GM12873 (cell line): Measurements from ENCODE around the gene GSPT2.
"Not testable (repeated sequence)": the region's sequence is repeated elsewhere in the genome, so short reads cannot be mapped to it uniquely, and the experiment has no call there.

ENCODE experiments used
- CTCF ChIP-seq: IDR thresholded peaks from 2 replicates; pipeline ENCODE4 v1.5.1; 2012; ENCODE audit warnings: low read depth, mild to moderate bottlenecking, moderate library complexity, low read length, control low read depth; ENCODE audit not compliant: insufficient read depth; ENCODE audit errors: missing control alignments

The GSPT2 gene

GRCh38 chrX:51743179-51743957 lies at the start of gene GSPT2:
Gene GSPT2, plus strand, starts transcription at chrX:51743442. Its CDS starts 185 bp downstream, at chrX:51743627.
- no peak for TF ChIP-seq CTCF

GRCh38 chrX:51694254-51694653 lies 49.0 kb upstream of the GSPT2 start:
- no peak for TF ChIP-seq CTCF

DNA sequence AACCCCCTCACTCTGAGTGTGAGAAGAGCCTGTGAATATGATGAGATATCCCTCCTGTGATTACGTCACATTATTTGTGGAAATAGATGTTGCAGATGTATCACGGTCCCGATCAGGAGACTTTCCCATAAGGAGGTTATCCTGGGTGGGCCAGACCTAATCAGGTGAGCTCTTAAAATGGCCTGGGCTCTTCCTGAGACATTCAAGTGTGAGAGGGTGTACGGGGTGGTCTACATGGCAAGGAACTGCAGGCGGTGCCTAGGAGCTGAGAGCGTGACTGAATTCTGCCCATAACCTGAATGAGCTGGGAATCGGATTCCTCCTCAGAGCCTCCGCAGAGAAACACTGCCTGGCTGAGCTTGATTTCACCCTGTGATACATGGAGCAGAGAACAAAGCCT lies 45.8 kb upstream of the GSPT2 start:
- no peak for TF ChIP-seq CTCF

- not testable (repeated sequence) for TF ChIP-seq CTCF
Observed at GRCh38 chrX:51710277-51711164, 32.7 kb upstream of the GSPT2 start, which contains the start of gene CENPVL1. Gene CENPVL1, plus strand, starts transcription at chrX:51710512. Its CDS starts 0 bp downstream, at chrX:51710512.

DNA sequence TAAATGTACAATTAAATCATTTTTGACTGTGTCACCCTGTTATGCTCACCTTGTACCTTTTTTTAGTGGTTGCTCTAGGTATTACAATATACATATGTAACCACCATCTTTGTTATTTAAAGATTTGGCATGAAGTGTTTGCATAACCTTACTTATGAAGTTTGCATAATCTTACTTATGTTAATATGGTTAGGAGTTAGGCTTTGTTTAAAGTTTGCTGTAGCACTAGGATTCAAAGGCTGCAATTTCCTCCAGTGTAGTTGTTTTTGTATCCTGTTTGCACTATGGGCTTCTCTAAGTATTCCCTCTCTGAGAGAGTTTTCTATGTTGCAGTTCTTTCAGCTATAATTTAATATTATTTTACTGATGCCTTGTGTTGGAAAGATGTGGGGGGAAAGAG lies 15.0 kb upstream of the GSPT2 start:
- TF ChIP-seq CTCF, result no peak

DNA sequence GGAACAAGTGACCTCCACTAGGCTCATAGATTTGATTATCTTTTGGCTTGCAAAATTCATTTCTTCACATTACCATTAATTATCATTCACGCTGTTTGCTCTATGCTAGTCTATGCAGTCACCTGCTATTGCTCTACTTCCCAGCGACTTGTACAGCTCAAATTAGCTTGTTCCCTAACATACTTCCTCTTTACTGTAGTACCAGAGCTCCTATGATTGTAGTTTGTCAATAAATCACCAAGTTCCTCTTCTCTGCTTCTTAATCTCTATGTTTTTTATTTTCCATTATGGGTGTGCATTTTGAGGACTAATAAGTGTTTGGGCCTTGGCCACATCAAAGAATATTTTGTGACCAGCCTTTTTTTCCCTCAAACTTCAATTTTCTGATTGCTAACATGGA lies 6.2 kb upstream of the GSPT2 start:
- TF ChIP-seq CTCF, result no peak

GRCh38 chrX:51742586-51742985 lies 656 bp upstream of the GSPT2 start:
- TF ChIP-seq CTCF, result no peak
